HEK293 (cell line): Measurements from ENCODE around the gene UGGT2.

Experiments used
- BCL11A ChIP-seq: fragments of 450-650 bp; formaldehyde crosslinking; IDR thresholded peaks from 2 replicates; pipeline ENCODE4 v1.5.1; 2016; ENCODE audit warnings: low read depth, missing biosample characterization, missing genetic modification characterization
- BCL6B ChIP-seq: fragments of 450-650 bp; formaldehyde crosslinking; IDR thresholded peaks from 2 replicates; pipeline ENCODE4 v1.5.1; 2017; ENCODE audit warnings: missing biosample characterization, missing genetic modification characterization
- INSM2 ChIP-seq: fragments of 450-650 bp; formaldehyde crosslinking; IDR thresholded peaks from 2 replicates; pipeline ENCODE4 v1.5.1; 2016; ENCODE audit warnings: missing biosample characterization, missing genetic modification characterization
- KLF1 ChIP-seq: fragments of 450-650 bp; formaldehyde crosslinking; IDR thresholded peaks from 2 replicates; pipeline ENCODE4 v1.5.1; 2016; ENCODE audit warnings: missing biosample characterization, missing genetic modification characterization
- SCRT2 ChIP-seq: fragments of 450-650 bp; formaldehyde crosslinking; IDR thresholded peaks from 2 replicates; pipeline ENCODE4 v1.5.1; 2016; ENCODE audit warnings: missing biosample characterization, missing genetic modification characterization
- SP2 ChIP-seq: fragments of 450-650 bp; formaldehyde crosslinking; IDR thresholded peaks from 2 replicates; pipeline ENCODE4 v1.5.1; 2016; ENCODE audit warnings: missing biosample characterization, missing genetic modification characterization
- SP3 ChIP-seq: fragments of 450-650 bp; formaldehyde crosslinking; IDR thresholded peaks from 2 replicates; pipeline ENCODE4 v1.5.1; 2016; ENCODE audit warnings: missing biosample characterization, missing genetic modification characterization
- ZBTB1 ChIP-seq: fragments of 450-650 bp; formaldehyde crosslinking; IDR thresholded peaks from 2 replicates; pipeline ENCODE4 v1.5.1; 2016; ENCODE audit warnings: missing biosample characterization, missing genetic modification characterization
- ZBTB17 ChIP-seq: fragments of 450-650 bp; formaldehyde crosslinking; IDR thresholded peaks from 2 replicates; pipeline ENCODE4 v1.5.1; 2016; ENCODE audit warnings: missing biosample characterization, missing genetic modification characterization
- ZBTB21 ChIP-seq: fragments of 450-650 bp; formaldehyde crosslinking; IDR thresholded peaks from 2 replicates; pipeline ENCODE4 v1.5.1; 2017; ENCODE audit warnings: missing biosample characterization, missing genetic modification characterization
- ZBTB49 ChIP-seq: fragments of 450-650 bp; formaldehyde crosslinking; IDR thresholded peaks from 2 replicates; pipeline ENCODE4 v1.5.1; 2016; ENCODE audit warnings: missing biosample characterization, missing genetic modification characterization, low read depth
- ZBTB7A ChIP-seq: fragments of 450-650 bp; formaldehyde crosslinking; IDR thresholded peaks from 2 replicates; pipeline ENCODE4 v1.5.1; 2016; ENCODE audit warnings: low read depth, missing biosample characterization, missing genetic modification characterization
- ZBTB8A ChIP-seq: fragments of 450-650 bp; formaldehyde crosslinking; IDR thresholded peaks from 2 replicates; pipeline ENCODE4 v1.5.1; 2016; ENCODE audit warnings: missing biosample characterization, missing genetic modification characterization
- ZNF10 ChIP-seq: fragments of 450-650 bp; formaldehyde crosslinking; IDR thresholded peaks from 2 replicates; pipeline ENCODE4 v1.5.1; 2017; ENCODE audit warnings: missing biosample characterization, missing genetic modification characterization
- ZNF121 ChIP-seq: fragments of 450-650 bp; formaldehyde crosslinking; IDR thresholded peaks from 2 replicates; pipeline ENCODE4 v1.5.1; 2016; ENCODE audit warnings: missing biosample characterization, missing genetic modification characterization
- ZNF146 ChIP-seq: fragments of 450-650 bp; formaldehyde crosslinking; IDR thresholded peaks from 2 replicates; pipeline ENCODE4 v1.5.1; 2016; ENCODE audit warnings: missing biosample characterization, missing genetic modification characterization
- ZNF214 ChIP-seq: fragments of 450-650 bp; formaldehyde crosslinking; IDR thresholded peaks from 2 replicates; pipeline ENCODE4 v1.5.1; 2017; ENCODE audit warnings: missing biosample characterization, mild to moderate bottlenecking, missing genetic modification characterization, borderline replicate concordance
- ZNF324 ChIP-seq: fragments of 450-650 bp; formaldehyde crosslinking; IDR thresholded peaks from 2 replicates; pipeline ENCODE4 v1.5.1; 2016; ENCODE audit warnings: missing biosample characterization, missing genetic modification characterization
- ZNF350 ChIP-seq: fragments of 450-650 bp; formaldehyde crosslinking; IDR thresholded peaks from 2 replicates; pipeline ENCODE4 v1.5.0; 2017; ENCODE audit warnings: missing biosample characterization, mild to moderate bottlenecking, missing genetic modification characterization
- ZNF48 ChIP-seq: fragments of 450-650 bp; formaldehyde crosslinking; IDR thresholded peaks from 2 replicates; pipeline ENCODE4 v1.5.1; 2016; ENCODE audit warnings: missing biosample characterization, missing genetic modification characterization
- ZNF501 ChIP-seq: fragments of 450-650 bp; formaldehyde crosslinking; IDR thresholded peaks from 2 replicates; pipeline ENCODE4 v1.5.1; 2016; ENCODE audit warnings: missing biosample characterization, missing genetic modification characterization
- ZNF518A ChIP-seq: fragments of 450-650 bp; formaldehyde crosslinking; conservative IDR thresholded peaks from 2 replicates; pipeline ENCODE4 v1.5.1; 2016; ENCODE audit warnings: low read depth, missing biosample characterization, missing genetic modification characterization
- ZNF555 ChIP-seq: fragments of 450-650 bp; formaldehyde crosslinking; conservative IDR thresholded peaks from 2 replicates; pipeline ENCODE4 v1.5.1; 2017; ENCODE audit warnings: missing biosample characterization, mild to moderate bottlenecking, missing genetic modification characterization, inconsistent platforms
- ZNF639 ChIP-seq: fragments of 450-650 bp; formaldehyde crosslinking; IDR thresholded peaks from 2 replicates; pipeline ENCODE4 v1.5.1; 2016; ENCODE audit warnings: missing biosample characterization, missing genetic modification characterization
- ZNF658 ChIP-seq: fragments of 450-650 bp; formaldehyde crosslinking; IDR thresholded peaks from 2 replicates; pipeline ENCODE4; 2016; ENCODE audit warnings: missing biosample characterization, missing genetic modification characterization
- ZNF707 ChIP-seq: fragments of 450-650 bp; formaldehyde crosslinking; IDR thresholded peaks from 2 replicates; pipeline ENCODE4 v1.5.1; 2016; ENCODE audit warnings: missing biosample characterization, missing genetic modification characterization
- ZNF776 ChIP-seq: fragments of 450-650 bp; formaldehyde crosslinking; IDR thresholded peaks from 2 replicates; pipeline ENCODE4 v1.5.0; 2017; ENCODE audit warnings: missing biosample characterization, missing genetic modification characterization, borderline replicate concordance
- ZNF837 ChIP-seq: fragments of 450-650 bp; formaldehyde crosslinking; IDR thresholded peaks from 2 replicates; pipeline ENCODE4 v1.5.1; 2016; ENCODE audit warnings: missing biosample characterization, missing genetic modification characterization

UGGT2 gene

GRCh38 chr13:96053003-96053703, at the start of gene UGGT2 (continued):
- TF ChIP-seq ZNF639 (tag by site-specific recombination) = peak; percentile 43; the same call in 1 of the 2 replicates
- no peak for TF ChIP-seq ZNF350 (tag by site-specific recombination)
- peak; percentile 63 for TF ChIP-seq SP3
- peak; percentile 69; the same call in 1 of the 2 replicates for TF ChIP-seq ZNF10 (tag by site-specific recombination)
- no peak for TF ChIP-seq BCL11A (tag by site-specific recombination)
- TF ChIP-seq ZBTB7A (tag by site-specific recombination) = peak; percentile 51; the same call in 1 of the 2 replicates
- TF ChIP-seq SP2 (tag by site-specific recombination) = peak; percentile 66
- peak; percentile 20; the same call in 1 of the 2 replicates for TF ChIP-seq ZBTB17 (tag by site-specific recombination)
- no peak for TF ChIP-seq INSM2 (tag by site-specific recombination)
- peak; percentile 29; the same call in 1 of the 2 replicates for TF ChIP-seq ZNF146 (tag by site-specific recombination)
- TF ChIP-seq ZNF658 (tag by site-specific recombination) = no peak
- TF ChIP-seq ZBTB1 (tag by site-specific recombination) = no peak
- no peak for TF ChIP-seq ZNF707 (tag by site-specific recombination)
- peak; percentile 52 for TF ChIP-seq ZBTB8A (tag by site-specific recombination)
- TF ChIP-seq ZNF518A (tag by site-specific recombination) = no peak
- no peak for TF ChIP-seq ZBTB49 (tag by site-specific recombination)
- TF ChIP-seq ZNF776 (tag by site-specific recombination) = no peak
- TF ChIP-seq BCL6B = no peak
- TF ChIP-seq ZBTB21 (tag by site-specific recombination) = 0 out of 2 replicates have a peak, but pooled peaks have one; percentile 51
- peak; percentile 95 for TF ChIP-seq ZNF501 (tag by site-specific recombination)
- no peak for TF ChIP-seq ZNF214 (tag by site-specific recombination)
- no peak for TF ChIP-seq KLF1 (tag by site-specific recombination)
- no peak for TF ChIP-seq ZNF324
- 0 out of 2 replicates have a peak, but pooled peaks have one; percentile 8 for TF ChIP-seq ZNF121 (tag by site-specific recombination)
- no peak for TF ChIP-seq ZNF837 (tag by site-specific recombination)
- no peak for TF ChIP-seq ZNF555 (tag by site-specific recombination)
- no peak for TF ChIP-seq ZNF48
- no peak for TF ChIP-seq SCRT2 (tag by site-specific recombination)
